Liver (tissue), 3 donors: Measurements from ENCODE around the gene PLA2G15.

Experiments used
- HNF4A ChIP-seq, 2 donors: conservative IDR thresholded peaks; 2 replicates each; pipeline ENCODE4 v1.6.1; 2016; ENCODE audit warnings: antibody characterized with exemption in 2 of 2, mild to moderate bottlenecking in 2 of 2
- HNF4G ChIP-seq: IDR thresholded peaks from 2 replicates; pipeline ENCODE4 v1.6.1; 2016; ENCODE audit warnings: antibody characterized with exemption
- SP1 ChIP-seq: IDR thresholded peaks from 2 replicates; pipeline ENCODE4 v1.6.1; 2018; ENCODE audit warnings: antibody characterized with exemption, mild to moderate bottlenecking
- TAF1 ChIP-seq: conservative IDR thresholded peaks from 2 replicates; pipeline ENCODE4 v1.6.1; 2016; ENCODE audit warnings: antibody characterized with exemption, mild to moderate bottlenecking
- YY1 ChIP-seq: IDR thresholded peaks from 2 replicates; pipeline ENCODE4 v1.6.1; 2016; ENCODE audit warnings: antibody characterized with exemption, mild to moderate bottlenecking
- TF ChIP-seq, protein P1 (sequence below): fragments of 150-350 bp; IDR thresholded peaks from 2 replicates; pipeline ENCODE4 v1.5.1; 2017; ENCODE audit warnings: improper control_type of control experiment, low read depth, low read length; ENCODE audit not compliant: missing input control
- TF ChIP-seq, protein P2 (sequence below): IDR thresholded peaks from 2 replicates; pipeline ENCODE4 v1.6.1; 2016; ENCODE audit warnings: antibody characterized with exemption
- donor health status: healthy.
- donor health status: healthy.

DNA sequence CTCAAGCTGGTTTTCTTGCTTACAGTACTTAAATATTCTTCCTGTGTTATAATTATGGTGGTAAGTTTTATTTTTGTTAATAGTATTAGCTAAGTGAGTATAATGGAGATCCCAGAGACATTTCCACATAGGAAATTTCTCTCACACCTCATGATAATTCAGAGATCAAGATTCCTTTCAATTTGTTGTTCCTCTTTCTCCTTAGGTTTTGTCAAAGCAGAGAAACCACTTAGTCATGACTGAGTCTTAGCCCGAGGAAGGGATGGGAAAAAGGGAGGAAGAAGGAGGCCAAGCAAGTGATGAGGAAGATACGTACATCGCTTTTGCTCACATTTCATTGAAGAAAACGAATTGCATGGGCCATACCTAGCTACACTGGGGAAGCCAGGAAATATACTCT is 27.7 kb upstream of the PLA2G15 start:
- TF ChIP-seq, protein P1, sequence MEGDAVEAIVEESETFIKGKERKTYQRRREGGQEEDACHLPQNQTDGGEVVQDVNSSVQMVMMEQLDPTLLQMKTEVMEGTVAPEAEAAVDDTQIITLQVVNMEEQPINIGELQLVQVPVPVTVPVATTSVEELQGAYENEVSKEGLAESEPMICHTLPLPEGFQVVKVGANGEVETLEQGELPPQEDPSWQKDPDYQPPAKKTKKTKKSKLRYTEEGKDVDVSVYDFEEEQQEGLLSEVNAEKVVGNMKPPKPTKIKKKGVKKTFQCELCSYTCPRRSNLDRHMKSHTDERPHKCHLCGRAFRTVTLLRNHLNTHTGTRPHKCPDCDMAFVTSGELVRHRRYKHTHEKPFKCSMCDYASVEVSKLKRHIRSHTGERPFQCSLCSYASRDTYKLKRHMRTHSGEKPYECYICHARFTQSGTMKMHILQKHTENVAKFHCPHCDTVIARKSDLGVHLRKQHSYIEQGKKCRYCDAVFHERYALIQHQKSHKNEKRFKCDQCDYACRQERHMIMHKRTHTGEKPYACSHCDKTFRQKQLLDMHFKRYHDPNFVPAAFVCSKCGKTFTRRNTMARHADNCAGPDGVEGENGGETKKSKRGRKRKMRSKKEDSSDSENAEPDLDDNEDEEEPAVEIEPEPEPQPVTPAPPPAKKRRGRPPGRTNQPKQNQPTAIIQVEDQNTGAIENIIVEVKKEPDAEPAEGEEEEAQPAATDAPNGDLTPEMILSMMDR, result no peak
- TF ChIP-seq TAF1, result no peak
- no peak for TF ChIP-seq HNF4A (conservative IDR thresholded peaks at IDR 0.05)
- TF ChIP-seq SP1, result no peak
- no peak for TF ChIP-seq YY1
- no peak for TF ChIP-seq HNF4G
- TF ChIP-seq, protein P2, sequence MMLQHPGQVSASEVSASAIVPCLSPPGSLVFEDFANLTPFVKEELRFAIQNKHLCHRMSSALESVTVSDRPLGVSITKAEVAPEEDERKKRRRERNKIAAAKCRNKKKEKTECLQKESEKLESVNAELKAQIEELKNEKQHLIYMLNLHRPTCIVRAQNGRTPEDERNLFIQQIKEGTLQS, result no peak
